GM19238 (cell line): ENCODE data around the gene RALGAPA1.

Experiments
- DNase-seq: peaks from one replicate; pipeline ENCODE4 v3.0.0; 2011; ENCODE audit warnings: low spot score; ENCODE audit not compliant: insufficient read length

RALGAPA1 gene

GRCh38 chr14:35495278-35495677 is 313.8 kb downstream of the RALGAPA1 start:
- DNase-seq, result no peak

- DNase-seq, result no peak
These were observed 316.5 kb downstream of the RALGAPA1 start for GRCh38 chr14:35492569-35493014.
